Measurements from ENCODE around the gene MVB12B.

DNA sequence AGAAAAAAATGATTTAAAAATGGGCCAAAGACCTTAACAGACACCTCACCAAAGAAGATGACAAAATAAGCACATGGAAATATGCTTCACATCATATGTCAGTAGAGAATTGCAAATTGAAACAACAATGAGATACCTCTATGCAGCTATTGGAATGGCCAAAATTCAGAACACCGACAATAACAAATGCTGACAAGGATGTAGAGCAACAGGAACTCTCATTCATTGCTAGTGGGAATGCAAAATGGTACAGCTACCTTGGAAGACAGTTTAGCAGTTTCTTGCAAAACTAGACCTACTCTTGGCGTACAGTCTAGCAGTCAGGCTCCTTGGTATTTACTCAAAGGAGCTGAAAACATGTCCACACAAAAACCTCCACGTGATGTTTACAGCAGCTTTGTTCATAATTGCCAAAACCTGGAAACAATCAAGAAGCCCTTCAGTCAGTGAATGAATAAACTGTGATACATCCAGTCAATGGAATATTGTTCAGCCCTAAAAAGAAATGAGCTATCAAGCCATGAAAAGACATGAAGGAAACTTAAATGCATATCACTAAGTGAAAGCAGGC is 10.5 kb upstream of the MVB12B start:
- TF ChIP-seq EZH2phosphoT487 (conservative IDR thresholded peaks at IDR 0.05; ENCODE audit: low read length) = no peak
- TF ChIP-seq, protein P1, sequence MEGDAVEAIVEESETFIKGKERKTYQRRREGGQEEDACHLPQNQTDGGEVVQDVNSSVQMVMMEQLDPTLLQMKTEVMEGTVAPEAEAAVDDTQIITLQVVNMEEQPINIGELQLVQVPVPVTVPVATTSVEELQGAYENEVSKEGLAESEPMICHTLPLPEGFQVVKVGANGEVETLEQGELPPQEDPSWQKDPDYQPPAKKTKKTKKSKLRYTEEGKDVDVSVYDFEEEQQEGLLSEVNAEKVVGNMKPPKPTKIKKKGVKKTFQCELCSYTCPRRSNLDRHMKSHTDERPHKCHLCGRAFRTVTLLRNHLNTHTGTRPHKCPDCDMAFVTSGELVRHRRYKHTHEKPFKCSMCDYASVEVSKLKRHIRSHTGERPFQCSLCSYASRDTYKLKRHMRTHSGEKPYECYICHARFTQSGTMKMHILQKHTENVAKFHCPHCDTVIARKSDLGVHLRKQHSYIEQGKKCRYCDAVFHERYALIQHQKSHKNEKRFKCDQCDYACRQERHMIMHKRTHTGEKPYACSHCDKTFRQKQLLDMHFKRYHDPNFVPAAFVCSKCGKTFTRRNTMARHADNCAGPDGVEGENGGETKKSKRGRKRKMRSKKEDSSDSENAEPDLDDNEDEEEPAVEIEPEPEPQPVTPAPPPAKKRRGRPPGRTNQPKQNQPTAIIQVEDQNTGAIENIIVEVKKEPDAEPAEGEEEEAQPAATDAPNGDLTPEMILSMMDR (IDR thresholded peaks at IDR 0.05; ENCODE audit: insufficient read depth, low read length, poor library complexity, severe bottlenecking) = no peak

All from SU-DHL-6 (cell line).